ENCODE data around the gene SLK.

Gene SLK

GRCh38 chr10:103966671-103967447, at the start of gene SLK:
Gene SLK, plus strand, starts transcription at chr10:103967140. Its CDS starts 606 bp downstream, at chr10:103967746.
- no peak for DNase-seq

GRCh38 chr10:103917302-103918052, 49.5 kb upstream of the SLK start:
- no peak for DNase-seq

- peak; percentile 39 for DNase-seq
Observed at GRCh38 chr10:103918053-103918846, 48.7 kb upstream of the SLK start, which contains the start of gene STN1. Gene STN1, minus strand, starts transcription at chr10:103918184. Its CDS starts 590 bp downstream, at chr10:103917594.

GRCh38 chr10:103919648-103920025, 47.3 kb upstream of the SLK start:
- DNase-seq: no peak

- DNase-seq: no peak
Observed at GRCh38 chr10:103921248-103921647, 45.7 kb upstream of the SLK start.

GRCh38 chr10:103921750-103922195, 45.2 kb upstream of the SLK start:
- no peak for DNase-seq

GRCh38 chr10:103922659-103923058, 44.3 kb upstream of the SLK start:
- no peak for DNase-seq

GRCh38 chr10:103923502-103923901, 43.4 kb upstream of the SLK start:
- no peak for DNase-seq

- DNase-seq: no peak
Observed at GRCh38 chr10:103925591-103925990, 41.3 kb upstream of the SLK start.

- DNase-seq: no peak
Observed at GRCh38 chr10:103926722-103927319, 40.1 kb upstream of the SLK start.

GRCh38 chr10:103928784-103929183, 38.2 kb upstream of the SLK start:
- no peak for DNase-seq

- peak; percentile 75 for DNase-seq
Observed at GRCh38 chr10:103929381-103929921, 37.5 kb upstream of the SLK start.

- DNase-seq: peak; percentile 44
Observed at GRCh38 chr10:103930449-103930848, 36.5 kb upstream of the SLK start.

- no peak for DNase-seq
Observed at GRCh38 chr10:103930881-103931280, 36.1 kb upstream of the SLK start.

- DNase-seq: no peak
Observed at GRCh38 chr10:103931603-103932002, 35.3 kb upstream of the SLK start.

GRCh38 chr10:103932271-103932670, 34.7 kb upstream of the SLK start:
- no peak for DNase-seq

- DNase-seq: peak; percentile 63
Observed at GRCh38 chr10:103932971-103933370, 34.0 kb upstream of the SLK start.

- DNase-seq: no peak
Observed at GRCh38 chr10:103933557-103934121, 33.3 kb upstream of the SLK start.

GRCh38 chr10:103934308-103934707, 32.6 kb upstream of the SLK start:
- no peak for DNase-seq

- DNase-seq: no peak
Observed at GRCh38 chr10:103936022-103936421, 30.9 kb upstream of the SLK start.

GRCh38 chr10:103939522-103939921, 27.4 kb upstream of the SLK start:
- DNase-seq: no peak

- no peak for DNase-seq
Observed at GRCh38 chr10:103941801-103942200, 25.1 kb upstream of the SLK start.

All from NCI-H524 treated with DMSO at 0.1 percent for 48 hours (cell line).